HUES64 (cell line): ENCODE measurements around the gene SHROOM3.
"Not testable (repeated sequence)": the region's sequence is repeated elsewhere in the genome, so short reads cannot be mapped to it uniquely, and the experiment has no call there.

ENCODE experiments used
- H3K27ac ChIP-seq: 2 replicates; pipeline ENCODE4 v1.7.0; 2013; ENCODE audit warnings: low read depth, low read length, inconsistent platforms
- H3K27me3 ChIP-seq: 2 replicates; pipeline ENCODE4 v1.6.1; 2013; ENCODE audit warnings: mild to moderate bottlenecking, low read length; ENCODE audit not compliant: insufficient read depth
- H3K36me3 ChIP-seq: 2 replicates; pipeline ENCODE4 v1.6.1; 2013; ENCODE audit warnings: mild to moderate bottlenecking, low read length; ENCODE audit not compliant: insufficient read depth
- H3K4me1 ChIP-seq: 2 replicates; pipeline ENCODE4 v1.6.1; 2013; ENCODE audit warnings: mild to moderate bottlenecking, low read length, moderate library complexity; ENCODE audit not compliant: insufficient read depth
- H3K4me3 ChIP-seq: 2 replicates; pipeline ENCODE4 v1.5.1; 2013; ENCODE audit warnings: mild to moderate bottlenecking, low read length, moderate library complexity
- H3K9ac ChIP-seq: 2 replicates; pipeline ENCODE4 v1.6.1; 2013; ENCODE audit warnings: mild to moderate bottlenecking, low read depth, low read length
- H3K9me3 ChIP-seq: 2 replicates; pipeline ENCODE4 v1.6.1; 2013; ENCODE audit warnings: low read depth, low read length; ENCODE audit not compliant: insufficient read depth
- WGBS: fragments of 150-250, 120-280 bp; methylation state at CpG from one replicate; pipeline ENCODE4 v1.1.7; 2013; ENCODE audit warnings: missing lambda C conversion rate; 5-methylcytosine and 5-hydroxymethylcytosine counted together

Gene SHROOM3

DNA sequence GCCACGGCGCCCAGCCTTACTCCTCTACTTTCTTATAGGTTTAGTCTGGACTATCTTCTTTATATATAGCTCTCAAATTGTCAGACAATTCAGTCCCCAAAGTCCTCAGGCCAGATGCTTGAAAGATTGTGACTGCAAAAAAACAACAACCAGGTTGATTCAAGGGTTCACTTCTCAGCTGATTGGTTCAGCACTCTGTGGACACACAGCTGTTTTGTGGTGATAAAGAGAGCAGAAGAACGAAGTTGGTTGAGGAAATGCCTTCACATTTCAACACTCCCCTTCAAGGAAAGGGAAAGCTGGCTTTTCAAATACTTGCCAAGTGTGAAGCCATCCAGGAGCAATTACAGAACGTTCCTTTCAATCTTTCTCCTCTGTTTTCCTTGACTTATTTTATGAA, 166.8 kb downstream of the SHROOM3 start:
- no peaks in the 10 kb centered on the region for H3K9me3 ChIP-seq
- no peaks in the 10 kb centered on the region for H3K27me3 ChIP-seq
- no peaks in the 10 kb centered on the region for H3K36me3 ChIP-seq
- no peak overlapping the region for H3K27ac ChIP-seq
- no peak overlapping the region for H3K4me3 ChIP-seq
- H3K9ac ChIP-seq, result no peak overlapping the region
- peaks cover 22% of the 10 kb centered on the region for H3K4me1 ChIP-seq
- WGBS, result 84% methylated on average over 4 of the region's 4 CpGs

DNA sequence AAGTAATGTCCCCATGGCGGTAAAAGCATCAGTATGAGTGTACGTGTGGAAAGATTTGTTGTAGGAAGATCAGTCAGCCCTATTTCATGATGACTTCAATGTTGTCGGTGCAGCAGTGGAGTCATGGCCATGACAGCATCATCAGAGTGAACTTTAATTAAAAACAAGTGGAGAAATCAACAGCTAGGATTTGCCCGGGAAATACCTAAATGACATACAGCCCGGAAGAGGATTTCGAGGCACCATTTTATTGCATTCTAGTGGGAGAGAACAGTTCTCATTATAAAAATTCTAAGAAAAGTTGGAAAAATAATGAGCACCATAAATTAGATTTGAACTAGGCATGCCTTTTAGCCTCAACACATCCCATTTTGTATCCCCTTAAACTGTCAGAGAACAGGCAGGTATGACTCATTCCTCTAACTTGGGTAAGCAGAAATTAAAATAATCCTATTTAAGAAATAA, 170.1 kb downstream of the SHROOM3 start:
- Histone ChIP-seq H3K4me3 (no peak overlapping the region), H3K9ac (no peak overlapping the region), H3K27me3 (no peaks in the 10 kb centered on the region), H3K27ac (no peak overlapping the region), H3K9me3 (no peaks in the 10 kb centered on the region), H3K36me3 (no peaks in the 10 kb centered on the region), H3K4me1 (peaks cover 37% of the 10 kb centered on the region)
- WGBS, result 90% methylated on average over 6 of the region's 6 CpGs

- H3K4me3 ChIP-seq, result no peak overlapping the region
- H3K27ac ChIP-seq, result peak overlapping the region; percentile 64; the same call in 1 of the 2 replicates
- no peaks in the 10 kb centered on the region for H3K9me3 ChIP-seq
- H3K36me3 ChIP-seq, result no peaks in the 10 kb centered on the region
- H3K9ac ChIP-seq, result no peak overlapping the region
- WGBS, result no CpG with 5 or more reads among the region's 1 CpG
- H3K27me3 ChIP-seq, result no peaks in the 10 kb centered on the region
- H3K4me1 ChIP-seq, result peaks cover 53% of the 10 kb centered on the region
These were observed 171.7 kb downstream of the SHROOM3 start for GRCh38 chr4:76606645-76607265.

DNA sequence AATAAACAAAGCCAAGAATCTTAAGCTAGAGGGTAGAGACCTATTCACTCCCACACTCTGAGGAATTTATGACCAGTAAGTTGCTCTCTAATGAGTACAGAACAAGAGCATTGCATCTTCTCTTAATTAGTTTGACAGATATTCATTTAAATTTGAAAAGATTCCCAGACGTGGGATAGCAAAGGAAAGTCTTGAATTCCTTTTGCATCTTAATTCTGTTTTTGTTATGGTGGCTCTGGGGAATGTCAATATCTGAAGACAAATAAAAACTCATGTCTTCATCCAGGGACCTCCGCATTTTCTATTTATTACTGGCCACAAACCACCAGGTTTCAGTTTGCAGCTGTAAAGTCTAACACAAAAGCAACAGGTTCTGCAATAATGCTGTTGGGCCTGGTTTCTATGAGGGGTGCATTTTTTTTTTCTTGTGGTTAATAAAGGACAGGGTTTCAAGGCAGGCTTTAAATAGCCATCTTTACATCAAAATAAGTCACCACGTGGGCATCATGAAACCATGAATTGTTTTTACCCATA, 172.3 kb downstream of the SHROOM3 start:
- Histone ChIP-seq H3K27ac (peak overlapping the region; percentile 83; the same call in 1 of the 2 replicates), H3K36me3 (no peaks in the 10 kb centered on the region), H3K4me1 (peaks cover 55% of the 10 kb centered on the region), H3K27me3 (no peaks in the 10 kb centered on the region), H3K9ac (no peak overlapping the region), H3K9me3 (no peaks in the 10 kb centered on the region), H3K4me3 (no peak overlapping the region)
- 22% methylated on average over 3 of the region's 3 CpGs for WGBS

DNA sequence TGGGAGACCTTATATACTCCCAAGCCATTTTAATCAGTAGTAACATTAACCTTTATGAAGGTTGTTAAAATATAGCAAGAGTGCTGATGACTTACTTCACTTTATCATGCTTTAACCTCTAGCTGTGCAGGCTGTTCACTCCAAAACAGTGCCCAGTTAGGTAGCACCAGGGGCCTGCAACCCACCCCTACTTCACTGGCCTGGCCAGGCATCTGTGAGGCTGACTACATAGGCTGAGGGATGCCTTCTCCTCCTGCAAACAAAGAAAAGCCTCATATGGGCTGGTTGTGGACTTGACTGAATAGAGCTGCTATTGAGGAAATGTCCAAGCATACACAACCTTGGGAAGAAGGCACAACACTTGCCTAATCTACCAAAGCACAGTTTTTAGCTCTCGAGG, 172.8 kb downstream of the SHROOM3 start:
- peaks cover 55% of the 10 kb centered on the region for H3K4me1 ChIP-seq
- 89% methylated on average over 1 of the region's 1 CpG for WGBS

DNA sequence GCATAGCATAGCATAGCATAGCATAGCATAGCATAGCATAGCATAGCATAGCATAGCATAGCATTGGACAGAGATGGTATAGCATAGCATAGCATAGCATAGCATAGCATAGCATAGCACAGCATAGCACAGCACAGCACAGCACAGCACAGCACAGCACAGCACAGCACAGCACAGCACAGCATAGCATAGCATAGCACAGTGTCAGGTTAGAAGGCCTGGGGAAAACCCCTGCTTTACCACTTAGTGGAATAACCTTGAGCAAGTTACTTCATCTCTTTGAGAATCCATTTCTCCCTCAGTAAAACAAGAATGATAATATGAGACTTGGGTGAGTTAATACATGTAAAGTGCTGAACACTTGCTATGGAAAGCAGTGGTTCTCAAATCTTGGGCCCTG, 173.5 kb downstream of the SHROOM3 start:
- not testable (repeated sequence) for H3K9ac ChIP-seq, H3K9me3 ChIP-seq, H3K4me3 ChIP-seq, H3K27me3 ChIP-seq, H3K36me3 ChIP-seq, H3K27ac ChIP-seq
- peaks cover 55% of the 10 kb centered on the region for H3K4me1 ChIP-seq

More for the DNA sequence above, 172.8 kb downstream of the SHROOM3 start:
- no peaks in the 10 kb centered on the region for H3K36me3 ChIP-seq
- no peaks in the 10 kb centered on the region for H3K9me3 ChIP-seq
- no peak overlapping the region for H3K9ac ChIP-seq
- peak overlapping the region; percentile 83; the same call in 1 of the 2 replicates for H3K27ac ChIP-seq
- H3K4me3 ChIP-seq, result no peak overlapping the region
- H3K27me3 ChIP-seq, result no peaks in the 10 kb centered on the region

DNA sequence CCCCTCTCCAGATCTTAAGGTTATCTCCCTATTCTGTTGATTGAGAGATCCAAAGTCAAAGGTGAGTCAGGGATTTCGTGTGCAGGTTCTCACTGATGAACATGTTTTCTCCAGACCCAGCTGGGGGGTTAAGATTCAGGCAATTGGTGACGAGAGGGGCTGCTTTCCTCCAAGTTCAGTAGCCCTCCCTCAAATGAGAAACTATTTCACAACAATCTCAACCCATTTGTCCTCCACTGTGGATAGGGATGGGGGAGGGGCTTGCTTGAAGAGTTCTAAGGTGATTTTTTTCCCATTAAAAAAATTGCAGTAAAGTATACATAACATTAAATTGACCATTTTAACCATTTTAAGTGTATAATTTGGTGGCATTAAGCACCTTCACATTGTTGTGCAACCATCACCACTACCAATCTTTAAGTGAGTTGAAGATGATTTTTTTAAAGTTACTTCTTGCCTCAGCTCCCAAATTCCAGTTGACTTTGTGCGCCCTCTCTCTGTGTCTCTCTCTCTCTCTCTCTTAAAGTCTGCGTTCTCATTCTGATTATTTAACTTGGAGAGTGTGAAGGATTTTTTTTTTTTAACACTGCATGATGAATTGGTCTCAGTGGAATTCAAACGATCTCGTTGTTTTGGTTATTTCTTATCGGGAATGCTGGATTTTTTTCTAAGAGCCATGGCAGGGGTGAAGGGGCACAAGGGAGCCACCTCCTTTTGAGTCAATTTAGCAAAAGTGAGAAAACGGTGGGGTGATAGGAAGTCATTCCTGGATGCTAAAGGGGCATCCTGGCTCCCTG, 175.9 kb downstream of the SHROOM3 start:
- Histone ChIP-seq H3K9me3 (no peaks in the 10 kb centered on the region), H3K9ac (peak overlapping the region; percentile 35), H3K36me3 (no peaks in the 10 kb centered on the region), H3K4me1 (peaks cover 51% of the 10 kb centered on the region), H3K4me3 (no peak overlapping the region), H3K27me3 (no peaks in the 10 kb centered on the region), H3K27ac (no peak overlapping the region)
- 62% methylated on average over 8 of the region's 8 CpGs for WGBS

DNA sequence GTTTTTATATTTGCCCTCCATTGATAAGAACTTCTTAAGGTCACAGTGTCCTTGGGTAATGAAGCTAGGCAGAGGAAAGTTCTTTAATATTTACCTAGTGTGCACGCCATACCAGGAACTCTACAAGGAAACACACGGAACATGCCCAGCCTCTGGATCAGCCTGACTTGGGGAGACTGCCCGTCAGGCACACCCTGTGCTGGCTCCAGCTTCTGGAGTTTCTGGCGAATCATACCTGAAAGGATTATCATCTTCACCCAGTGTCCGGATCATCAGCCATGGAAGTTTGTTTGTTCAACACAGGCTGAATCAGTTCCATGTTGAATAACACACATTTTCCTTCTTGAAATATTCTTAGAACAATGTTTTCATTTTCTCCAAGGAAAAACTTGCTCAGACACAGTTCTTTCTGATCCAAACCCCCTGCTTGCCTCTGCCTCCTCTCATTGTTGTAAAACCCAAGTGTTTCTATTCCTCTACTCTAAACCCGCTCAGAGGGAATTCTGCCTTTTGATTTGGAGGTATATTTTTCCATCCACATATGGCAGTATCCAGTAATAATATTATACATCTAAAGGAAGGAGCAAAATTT, 176.7 kb downstream of the SHROOM3 start:
- H3K4me3 ChIP-seq, result no peak overlapping the region
- H3K27ac ChIP-seq, result no peak overlapping the region
- WGBS, result 88% methylated on average over 5 of the region's 6 CpGs
- peak overlapping the region; percentile 35 for H3K9ac ChIP-seq
- peaks cover 51% of the 10 kb centered on the region for H3K4me1 ChIP-seq
- H3K27me3 ChIP-seq, result no peaks in the 10 kb centered on the region
- H3K36me3 ChIP-seq, result no peaks in the 10 kb centered on the region
- no peaks in the 10 kb centered on the region for H3K9me3 ChIP-seq

GRCh38 chr4:76614589-76614988, 179.6 kb downstream of the SHROOM3 start:
- Histone ChIP-seq H3K4me3 (no peak overlapping the region), H3K36me3 (no peaks in the 10 kb centered on the region), H3K9ac (no peak overlapping the region), H3K27ac (no peak overlapping the region), H3K4me1 (peaks cover 27% of the 10 kb centered on the region), H3K9me3 (no peaks in the 10 kb centered on the region), H3K27me3 (no peaks in the 10 kb centered on the region)

DNA sequence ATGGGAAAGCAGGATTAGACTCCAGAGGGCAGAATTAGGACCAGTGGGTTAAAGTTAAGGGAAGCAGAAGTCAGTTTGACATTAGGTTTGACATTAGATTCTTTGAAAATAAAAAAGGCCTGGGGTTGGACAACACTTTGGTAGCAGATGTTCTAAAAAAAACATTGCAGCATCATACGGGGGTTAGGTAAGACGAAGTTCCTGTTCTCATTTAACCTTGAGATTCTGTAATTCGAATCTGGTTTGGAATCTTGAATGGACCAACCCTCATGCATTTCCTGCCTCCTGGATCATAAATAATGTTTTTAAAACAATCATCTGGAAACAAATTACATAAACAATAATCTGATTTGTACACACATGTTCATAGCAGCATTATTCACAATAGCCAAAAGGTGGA, 181.0 kb downstream of the SHROOM3 start:
- no peak overlapping the region for H3K27ac ChIP-seq
- 93% methylated on average over 3 of the region's 3 CpGs for WGBS
- peaks cover 15% of the 10 kb centered on the region for H3K4me1 ChIP-seq

DNA sequence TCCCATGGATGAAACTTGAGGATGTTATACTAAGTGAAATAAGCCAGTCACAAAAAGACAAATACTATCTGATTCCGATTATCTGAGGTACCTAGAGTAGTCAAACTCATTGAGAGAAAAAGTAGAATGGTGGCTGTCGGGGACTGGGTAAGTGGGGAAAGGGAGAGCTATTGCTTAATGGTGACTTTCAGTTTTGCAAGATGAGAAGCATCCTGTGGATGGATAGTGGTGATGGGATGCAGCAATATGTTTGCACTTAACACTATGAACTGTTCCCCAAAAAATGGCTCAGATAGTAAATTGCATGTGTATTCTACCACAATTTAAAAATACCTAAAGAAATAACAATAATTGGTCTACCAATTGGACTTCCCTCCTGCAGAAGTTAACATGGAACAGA, 181.5 kb downstream of the SHROOM3 start:
- Histone ChIP-seq H3K4me3 (no peak overlapping the region), H3K9me3 (no peaks in the 10 kb centered on the region), H3K27ac (no peak overlapping the region), H3K36me3 (no peaks in the 10 kb centered on the region), H3K9ac (no peak overlapping the region), H3K4me1 (peaks cover 13% of the 10 kb centered on the region), H3K27me3 (no peaks in the 10 kb centered on the region)
- 95% methylated on average over 2 of the region's 2 CpGs for WGBS

More for the DNA sequence above, 181.0 kb downstream of the SHROOM3 start:
- Histone ChIP-seq H3K9me3 (no peaks in the 10 kb centered on the region), H3K9ac (no peak overlapping the region), H3K4me3 (no peak overlapping the region), H3K36me3 (no peaks in the 10 kb centered on the region), H3K27me3 (no peaks in the 10 kb centered on the region)
